ENCODE results near the gene CBX8.

CBX8 gene

DNA sequence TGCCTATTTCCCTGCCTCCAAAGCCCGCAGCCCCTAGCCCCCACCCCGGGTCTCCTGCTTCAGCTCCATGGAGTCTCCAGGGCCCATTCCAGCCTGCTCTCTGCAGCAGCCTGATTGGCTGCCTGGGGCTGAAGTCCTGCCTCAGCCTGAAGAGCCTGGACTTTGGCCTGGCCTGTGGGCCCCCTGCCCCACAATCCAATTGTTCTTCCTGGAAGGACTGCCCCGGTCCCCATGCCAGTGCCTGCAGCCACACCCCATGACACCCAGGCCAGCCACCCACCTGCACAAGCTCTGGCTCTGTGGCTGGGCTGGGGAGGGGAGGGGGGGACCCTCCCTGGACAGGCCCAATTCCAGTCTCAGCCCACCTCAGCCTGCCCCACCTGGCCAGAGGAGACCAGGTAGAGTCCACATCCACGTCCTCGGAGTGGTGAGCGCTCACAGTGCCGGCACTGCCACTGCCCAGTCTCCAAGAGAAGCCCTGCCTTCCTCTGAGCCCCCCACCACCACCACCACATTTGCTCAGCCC, 53.9 kb downstream of the CBX8 start:
- no peak overlapping the region for H3K27ac ChIP-seq (ENCODE audit: low read depth, low read length)
- H3K4me2 ChIP-seq (ENCODE audit: low read depth, low read length, poor library complexity, severe bottlenecking) = no peak overlapping the region
- H3K9me2 ChIP-seq (replicated peaks; ENCODE audit: insufficient read depth, low read length) = no peaks in the 10 kb centered on the region
- H4K20me1 ChIP-seq (ENCODE audit: low read depth, low read length) = no peaks in the 10 kb centered on the region
- H3K9me3 ChIP-seq (ENCODE audit: insufficient read depth, low read length) = no peaks in the 10 kb centered on the region
- no peak overlapping the region for H3K9ac ChIP-seq (ENCODE audit: low read length)
- H3K36me3 ChIP-seq (ENCODE audit: low read length) = no peaks in the 10 kb centered on the region
- H3K27me3 ChIP-seq (ENCODE audit: low read length) = no peaks in the 10 kb centered on the region
- H3K4me3 ChIP-seq (ENCODE audit: insufficient read depth, low read length, poor library complexity, severe bottlenecking) = no peak overlapping the region
- H3F3A ChIP-seq (ENCODE audit: insufficient read depth) = no peaks in the 10 kb centered on the region
- H3K79me2 ChIP-seq (ENCODE audit: insufficient read depth, low read length) = no peaks in the 10 kb centered on the region
- no peak overlapping the region for H2AFZ ChIP-seq (ENCODE audit: low read depth, low read length, severe bottlenecking)
- TF ChIP-seq EZH2phosphoT487 (conservative IDR thresholded peaks at IDR 0.05; ENCODE audit: low read length) = no peak
- TF ChIP-seq, protein P1, sequence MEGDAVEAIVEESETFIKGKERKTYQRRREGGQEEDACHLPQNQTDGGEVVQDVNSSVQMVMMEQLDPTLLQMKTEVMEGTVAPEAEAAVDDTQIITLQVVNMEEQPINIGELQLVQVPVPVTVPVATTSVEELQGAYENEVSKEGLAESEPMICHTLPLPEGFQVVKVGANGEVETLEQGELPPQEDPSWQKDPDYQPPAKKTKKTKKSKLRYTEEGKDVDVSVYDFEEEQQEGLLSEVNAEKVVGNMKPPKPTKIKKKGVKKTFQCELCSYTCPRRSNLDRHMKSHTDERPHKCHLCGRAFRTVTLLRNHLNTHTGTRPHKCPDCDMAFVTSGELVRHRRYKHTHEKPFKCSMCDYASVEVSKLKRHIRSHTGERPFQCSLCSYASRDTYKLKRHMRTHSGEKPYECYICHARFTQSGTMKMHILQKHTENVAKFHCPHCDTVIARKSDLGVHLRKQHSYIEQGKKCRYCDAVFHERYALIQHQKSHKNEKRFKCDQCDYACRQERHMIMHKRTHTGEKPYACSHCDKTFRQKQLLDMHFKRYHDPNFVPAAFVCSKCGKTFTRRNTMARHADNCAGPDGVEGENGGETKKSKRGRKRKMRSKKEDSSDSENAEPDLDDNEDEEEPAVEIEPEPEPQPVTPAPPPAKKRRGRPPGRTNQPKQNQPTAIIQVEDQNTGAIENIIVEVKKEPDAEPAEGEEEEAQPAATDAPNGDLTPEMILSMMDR (IDR thresholded peaks at IDR 0.05; ENCODE audit: insufficient read depth, low read length, poor library complexity, severe bottlenecking) = no peak

DNA sequence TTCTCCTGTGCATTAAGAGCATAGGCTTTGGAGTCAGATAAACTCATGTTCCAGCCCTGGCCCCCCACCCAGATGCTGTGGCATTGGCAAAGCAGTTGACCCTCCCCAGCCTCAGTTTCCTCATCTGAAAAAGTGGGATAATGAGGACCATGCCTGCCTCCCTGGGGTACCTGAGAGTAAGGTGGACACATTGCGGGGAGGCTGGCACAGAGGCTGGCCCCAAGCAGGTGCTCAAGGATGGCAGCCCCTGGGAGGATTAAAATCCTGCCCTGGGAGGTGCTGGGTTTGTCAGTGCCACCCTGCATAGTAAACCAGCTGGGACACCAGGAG, 54.3 kb downstream of the CBX8 start:
- no peaks in the 10 kb centered on the region for H3K79me2 ChIP-seq (ENCODE audit: insufficient read depth, low read length)

More for the DNA sequence above, 54.3 kb downstream of the CBX8 start:
- no peak overlapping the region for H3K27ac ChIP-seq (ENCODE audit: low read depth, low read length)
- no peak overlapping the region for H3K9ac ChIP-seq (ENCODE audit: low read length)
- H3K9me3 ChIP-seq (ENCODE audit: insufficient read depth, low read length) = no peaks in the 10 kb centered on the region
- no peaks in the 10 kb centered on the region for H3F3A ChIP-seq (ENCODE audit: insufficient read depth)
- H3K27me3 ChIP-seq (ENCODE audit: low read length) = no peaks in the 10 kb centered on the region
- no peak overlapping the region for H3K4me3 ChIP-seq (ENCODE audit: insufficient read depth, low read length, poor library complexity, severe bottlenecking)
- H3K4me2 ChIP-seq (ENCODE audit: low read depth, low read length, poor library complexity, severe bottlenecking) = no peak overlapping the region
- TF ChIP-seq, protein P1 (IDR thresholded peaks at IDR 0.05; ENCODE audit: insufficient read depth, low read length, poor library complexity, severe bottlenecking) = no peak
- TF ChIP-seq EZH2phosphoT487 (conservative IDR thresholded peaks at IDR 0.05; ENCODE audit: low read length) = no peak
- no peaks in the 10 kb centered on the region for H4K20me1 ChIP-seq (ENCODE audit: low read depth, low read length)
- H2AFZ ChIP-seq (ENCODE audit: low read depth, low read length, severe bottlenecking) = no peak overlapping the region
- no peaks in the 10 kb centered on the region for H3K9me2 ChIP-seq (replicated peaks; ENCODE audit: insufficient read depth, low read length)
- H3K36me3 ChIP-seq (ENCODE audit: low read length) = no peaks in the 10 kb centered on the region
